KMS-11 (cell line): ENCODE measurements around the gene HOXC13.

ENCODE experiments used
- H2AFZ ChIP-seq: fragments of 200-600 bp; sonication (generic); 2 replicates; pipeline ENCODE4 v1.6.1; 2016; ENCODE audit warnings: antibody characterized with exemption, mixed run types, low read depth
- H3K27ac ChIP-seq: fragments of 200-600 bp; sonication (generic); 2 replicates; pipeline ENCODE4 v1.6.1; 2016; ENCODE audit warnings: mild to moderate bottlenecking, mixed run types
- H3K27me3 ChIP-seq: fragments of 200-600 bp; sonication (generic); 2 replicates; pipeline ENCODE4 v1.6.1; 2017; ENCODE audit warnings: mild to moderate bottlenecking, low read depth, mixed run types, moderate library complexity; ENCODE audit not compliant: insufficient read depth
- H3K36me3 ChIP-seq: fragments of 200-600 bp; sonication (generic); 2 replicates; pipeline ENCODE4 v1.6.1; 2017; ENCODE audit warnings: mild to moderate bottlenecking, mixed run types; ENCODE audit not compliant: insufficient read depth
- H3K4me1 ChIP-seq: fragments of 200-600 bp; sonication (generic); 2 replicates; pipeline ENCODE4 v1.6.1; 2016; ENCODE audit warnings: mild to moderate bottlenecking, low read depth, mixed run types; ENCODE audit not compliant: poor library complexity, severe bottlenecking
- H3K4me2 ChIP-seq: fragments of 200-600 bp; sonication (generic); 2 replicates; pipeline ENCODE4 v1.7.0; 2016; ENCODE audit warnings: mild to moderate bottlenecking, mixed run types
- H3K4me3 ChIP-seq: fragments of 200-600 bp; sonication (generic); IDR thresholded peaks from 2 replicates; pipeline ENCODE4 v1.6.1; 2017; ENCODE audit warnings: low read depth, low read length, mixed read lengths; ENCODE audit not compliant: insufficient read depth
- H3K79me2 ChIP-seq: fragments of 200-600 bp; sonication (generic); 2 replicates; pipeline ENCODE4 v1.6.1; 2016; ENCODE audit warnings: low read depth, mixed run types; ENCODE audit not compliant: insufficient read depth
- H3K9ac ChIP-seq: fragments of 200-600 bp; sonication (generic); 2 replicates; pipeline ENCODE4 v1.6.1; 2016; ENCODE audit warnings: mild to moderate bottlenecking, mixed run types
- H4K20me1 ChIP-seq: fragments of 200-600 bp; sonication (generic); 2 replicates; pipeline ENCODE4 v1.6.1; 2016; ENCODE audit warnings: mild to moderate bottlenecking, mixed run types; ENCODE audit not compliant: insufficient read depth
- TF ChIP-seq, protein P1 (sequence below): fragments of 200-600 bp; sonication (generic); conservative IDR thresholded peaks from 2 replicates; pipeline ENCODE4 v1.6.1; 2017; ENCODE audit warnings: low read depth, mild to moderate bottlenecking, antibody characterized with exemption, low read length, moderate library complexity, mixed read lengths

Gene HOXC13

DNA sequence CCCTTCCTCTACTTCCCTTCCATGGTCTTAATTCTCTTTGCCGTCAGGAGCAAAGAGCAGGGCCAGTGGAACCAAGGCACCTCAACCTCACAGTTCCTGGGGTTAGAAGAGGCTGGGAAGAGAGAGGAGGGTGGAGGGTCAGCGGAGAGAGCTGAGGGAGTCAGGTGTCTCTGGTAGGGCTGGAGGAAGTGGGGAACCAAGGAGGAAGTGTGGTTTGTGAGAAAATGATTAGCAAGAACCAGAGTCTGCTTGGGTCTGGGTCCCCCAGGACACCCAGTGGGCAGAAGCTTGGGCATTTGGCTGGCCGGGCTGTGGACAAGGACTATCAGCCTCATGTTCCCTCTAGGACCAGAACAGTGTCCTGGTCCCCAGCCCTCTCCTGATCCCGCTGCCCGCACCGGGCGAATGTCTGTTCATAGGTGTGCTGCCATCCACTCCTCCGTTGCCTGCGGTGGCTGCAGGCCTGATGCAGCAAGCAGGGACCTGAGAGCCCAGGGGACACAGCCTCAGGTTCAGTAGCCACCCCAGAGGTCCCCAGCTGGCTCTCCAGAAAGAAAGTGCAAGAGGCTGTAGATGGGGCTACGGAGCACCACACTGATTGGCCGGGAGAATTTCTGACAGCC is 18.4 kb downstream of the HOXC13 start:
- H2AFZ ChIP-seq: no peak overlapping the region
- H3K36me3 ChIP-seq: no peaks in the 10 kb centered on the region
- H3K79me2 ChIP-seq: no peaks in the 10 kb centered on the region
- TF ChIP-seq, protein P1, sequence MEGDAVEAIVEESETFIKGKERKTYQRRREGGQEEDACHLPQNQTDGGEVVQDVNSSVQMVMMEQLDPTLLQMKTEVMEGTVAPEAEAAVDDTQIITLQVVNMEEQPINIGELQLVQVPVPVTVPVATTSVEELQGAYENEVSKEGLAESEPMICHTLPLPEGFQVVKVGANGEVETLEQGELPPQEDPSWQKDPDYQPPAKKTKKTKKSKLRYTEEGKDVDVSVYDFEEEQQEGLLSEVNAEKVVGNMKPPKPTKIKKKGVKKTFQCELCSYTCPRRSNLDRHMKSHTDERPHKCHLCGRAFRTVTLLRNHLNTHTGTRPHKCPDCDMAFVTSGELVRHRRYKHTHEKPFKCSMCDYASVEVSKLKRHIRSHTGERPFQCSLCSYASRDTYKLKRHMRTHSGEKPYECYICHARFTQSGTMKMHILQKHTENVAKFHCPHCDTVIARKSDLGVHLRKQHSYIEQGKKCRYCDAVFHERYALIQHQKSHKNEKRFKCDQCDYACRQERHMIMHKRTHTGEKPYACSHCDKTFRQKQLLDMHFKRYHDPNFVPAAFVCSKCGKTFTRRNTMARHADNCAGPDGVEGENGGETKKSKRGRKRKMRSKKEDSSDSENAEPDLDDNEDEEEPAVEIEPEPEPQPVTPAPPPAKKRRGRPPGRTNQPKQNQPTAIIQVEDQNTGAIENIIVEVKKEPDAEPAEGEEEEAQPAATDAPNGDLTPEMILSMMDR: no peak
- no peak overlapping the region for H3K9ac ChIP-seq
- no peaks in the 10 kb centered on the region for H3K4me1 ChIP-seq
- H4K20me1 ChIP-seq: no peaks in the 10 kb centered on the region
- peaks cover 98% of the 10 kb centered on the region for H3K27me3 ChIP-seq
- H3K4me3 ChIP-seq: no peak overlapping the region
- H3K4me2 ChIP-seq: no peak overlapping the region
- no peak overlapping the region for H3K27ac ChIP-seq

DNA sequence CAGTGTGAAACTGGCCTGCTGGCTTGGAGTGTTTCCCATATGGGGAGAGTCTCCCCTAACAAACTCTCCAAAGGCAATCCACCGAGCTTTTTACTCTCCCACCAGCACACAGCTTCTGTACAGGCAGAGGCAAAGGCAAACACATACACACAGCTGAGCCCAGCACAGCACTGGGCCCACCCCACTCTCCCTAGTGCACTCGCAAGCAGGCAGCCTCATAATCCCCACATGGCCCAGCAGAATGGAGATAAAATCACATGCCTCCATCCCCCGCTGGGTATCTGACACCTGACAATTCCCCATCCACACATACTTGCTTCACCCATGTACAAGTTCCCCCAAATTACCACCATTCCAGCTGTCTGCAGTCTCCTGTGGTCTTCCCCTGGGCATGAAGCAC is 19.5 kb downstream of the HOXC13 start:
- TF ChIP-seq, protein P1: no peak

DNA sequence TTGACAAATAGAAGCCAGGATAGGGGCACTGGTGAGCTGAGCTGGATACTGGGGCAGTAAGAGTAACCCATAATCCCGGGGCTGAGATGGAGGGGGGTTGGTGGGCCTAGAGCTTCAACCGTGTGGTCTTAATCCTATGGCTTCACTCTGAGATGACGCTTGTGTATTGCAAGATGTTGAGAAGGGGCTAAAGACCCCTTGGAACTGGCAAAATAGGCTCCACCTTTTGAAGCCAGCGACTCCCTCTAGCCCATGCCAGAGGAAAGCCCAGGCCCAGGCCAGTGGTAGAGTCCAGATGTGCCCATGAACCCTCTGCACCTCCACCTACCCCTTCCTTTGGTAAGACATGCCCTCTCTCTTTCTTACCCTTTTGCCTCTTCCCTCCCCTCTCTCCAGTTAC is 20.7 kb downstream of the HOXC13 start:
- H3K4me3 ChIP-seq: no peak overlapping the region
- no peak overlapping the region for H2AFZ ChIP-seq
- H3K9ac ChIP-seq: no peak overlapping the region
- TF ChIP-seq, protein P1: no peak
- H3K27ac ChIP-seq: no peak overlapping the region
- H3K4me2 ChIP-seq: no peak overlapping the region
- H3K79me2 ChIP-seq: no peaks in the 10 kb centered on the region
- peaks cover 98% of the 10 kb centered on the region for H3K27me3 ChIP-seq
- no peaks in the 10 kb centered on the region for H4K20me1 ChIP-seq
- no peaks in the 10 kb centered on the region for H3K4me1 ChIP-seq
- no peaks in the 10 kb centered on the region for H3K36me3 ChIP-seq

More for the DNA sequence above, 19.5 kb downstream of the HOXC13 start:
- no peak overlapping the region for H3K27ac ChIP-seq
- H4K20me1 ChIP-seq: no peaks in the 10 kb centered on the region
- no peaks in the 10 kb centered on the region for H3K79me2 ChIP-seq
- H3K4me1 ChIP-seq: no peaks in the 10 kb centered on the region
- H3K9ac ChIP-seq: no peak overlapping the region
- no peak overlapping the region for H3K4me3 ChIP-seq
- no peak overlapping the region for H3K4me2 ChIP-seq
- H3K36me3 ChIP-seq: no peaks in the 10 kb centered on the region
- H3K27me3 ChIP-seq: peaks cover 98% of the 10 kb centered on the region
- no peak overlapping the region for H2AFZ ChIP-seq

DNA sequence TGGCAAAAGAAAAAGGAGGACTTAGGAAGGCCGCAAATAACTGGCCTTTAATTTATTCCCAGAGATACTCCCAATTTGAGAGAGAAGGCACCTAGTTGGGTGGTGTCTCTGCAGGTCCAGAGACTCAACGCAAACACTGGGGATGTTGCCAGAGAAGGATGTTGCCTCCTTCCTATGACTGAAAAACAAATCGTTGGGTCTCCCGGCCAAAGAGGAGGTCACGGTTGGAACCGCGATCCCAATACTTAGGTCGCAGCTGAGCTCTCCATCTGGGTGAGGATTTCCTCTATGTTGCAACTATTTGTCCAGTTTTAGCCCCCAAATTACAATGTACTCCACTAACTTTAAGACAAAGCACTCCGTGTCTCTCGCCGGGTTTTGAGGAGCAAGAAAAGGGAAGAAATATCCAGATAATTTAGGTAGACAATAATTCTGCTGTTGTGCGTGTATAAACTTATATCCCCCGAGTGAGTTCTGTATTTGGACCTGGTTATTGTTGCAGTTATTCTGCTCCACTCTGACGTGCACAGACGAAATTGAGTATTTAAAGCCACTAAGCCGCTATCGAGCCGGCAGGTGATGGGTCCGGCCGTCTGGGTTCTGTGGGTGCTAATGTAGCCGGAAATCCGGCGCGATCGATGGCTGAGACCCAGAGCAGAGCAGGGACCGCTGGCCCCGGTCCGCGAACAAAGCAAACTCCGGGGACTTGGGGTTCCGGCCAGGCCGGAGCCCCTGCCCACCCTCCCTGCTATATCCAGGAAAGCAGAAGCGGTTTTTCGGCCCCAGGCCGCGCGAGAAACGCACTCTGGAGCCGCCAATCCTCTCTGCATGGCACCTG is 21.8 kb downstream of the HOXC13 start:
- no peak overlapping the region for H2AFZ ChIP-seq
- H3K27me3 ChIP-seq: peaks cover 100% of the 10 kb centered on the region
- no peak overlapping the region for H3K4me2 ChIP-seq
- H3K79me2 ChIP-seq: no peaks in the 10 kb centered on the region
- no peaks in the 10 kb centered on the region for H3K36me3 ChIP-seq
- H3K4me3 ChIP-seq: no peak overlapping the region
- no peak overlapping the region for H3K9ac ChIP-seq
- TF ChIP-seq, protein P1: no peak
- H3K4me1 ChIP-seq: no peaks in the 10 kb centered on the region
- no peak overlapping the region for H3K27ac ChIP-seq
- no peaks in the 10 kb centered on the region for H4K20me1 ChIP-seq
